Ecto neural progenitor cell (in vitro differentiated cells): ENCODE results near the gene DISC1.
A peak's percentile ranks its signal among the peaks of the same experiment; 100 is the strongest.
"Not testable (repeated sequence)": the region's sequence is repeated elsewhere in the genome, so short reads cannot be mapped to it uniquely, and the experiment has no call there.

Source experiments
- DNase-seq: peaks from one replicate; pipeline ENCODE4 v3.0.0-alpha.2; 2018; ENCODE audit warnings: low spot score

Gene DISC1

GRCh38 chr1:231667896-231668506 is 41.4 kb downstream of the DISC1 start:
- DNase-seq: no peak

GRCh38 chr1:231668826-231669225 is 42.2 kb downstream of the DISC1 start:
- DNase-seq: no peak

- not testable (repeated sequence) for DNase-seq
These were observed 43.5 kb downstream of the DISC1 start for GRCh38 chr1:231669864-231670621.

GRCh38 chr1:231670755-231671154 is 44.2 kb downstream of the DISC1 start:
- no peak for DNase-seq

GRCh38 chr1:231674575-231674974 is 48.0 kb downstream of the DISC1 start:
- no peak for DNase-seq

GRCh38 chr1:231676487-231676886 is 49.9 kb downstream of the DISC1 start:
- no peak for DNase-seq

GRCh38 chr1:231677442-231677841 is 50.9 kb downstream of the DISC1 start:
- no peak for DNase-seq

GRCh38 chr1:231678011-231678432 is 51.4 kb downstream of the DISC1 start:
- no peak for DNase-seq

GRCh38 chr1:231679109-231679508 is 52.5 kb downstream of the DISC1 start:
- no peak for DNase-seq

- no peak for DNase-seq
These were observed 54.4 kb downstream of the DISC1 start for GRCh38 chr1:231681006-231681405.

- DNase-seq: no peak
These were observed 56.2 kb downstream of the DISC1 start for GRCh38 chr1:231682779-231683178.

- DNase-seq: no peak
These were observed 57.0 kb downstream of the DISC1 start for GRCh38 chr1:231683439-231684165.

GRCh38 chr1:231684356-231685244 is 58.0 kb downstream of the DISC1 start:
- no peak for DNase-seq

GRCh38 chr1:231686384-231686783 is 59.8 kb downstream of the DISC1 start:
- no peak for DNase-seq

- DNase-seq: no peak
These were observed 62.4 kb downstream of the DISC1 start for GRCh38 chr1:231688989-231689388.

- no peak for DNase-seq
These were observed 63.5 kb downstream of the DISC1 start for GRCh38 chr1:231690059-231690458.

GRCh38 chr1:231691618-231692259 is 65.1 kb downstream of the DISC1 start:
- peak; percentile 71 for DNase-seq

GRCh38 chr1:231693361-231694074 is 66.9 kb downstream of the DISC1 start:
- no peak for DNase-seq

- no peak for DNase-seq
These were observed 67.5 kb downstream of the DISC1 start for GRCh38 chr1:231694075-231694431.

- DNase-seq: no peak
These were observed 68.0 kb downstream of the DISC1 start for GRCh38 chr1:231694465-231695077.
